CD4-positive, alpha-beta T cell (primary cell): ENCODE measurements around the gene FYB1. TPM values are rescaled to one million over a fixed set of nuclear protein-coding genes. Genes with fewer than 3 reads are reported as not detected.

Experiments used
- ATAC-seq: fragments of 200-7000 bp; cut with Tn5 transposase; one replicate; pipeline ENCODE4 v1.10.0; 2022; ENCODE audit warnings: mild to moderate bottlenecking; ENCODE audit not compliant: poor library complexity
- CTCF ChIA-PET: fragments of 350-600 bp; sonication (Branson Sonifier 250); formaldehyde crosslinking; loops from one replicate; lab custom pipeline; 2021; ENCODE audit warnings: antibody characterized with exemption, inconsistent platforms; lab: Charles Lee
- POLR2A ChIA-PET: fragments of 350-600 bp; sonication (Branson Sonifier 250); formaldehyde crosslinking; loops from one replicate; lab custom pipeline; 2021; ENCODE audit warnings: antibody characterized with exemption, inconsistent platforms; lab: Charles Lee
- DNase-seq, 14 experiments: peaks; one replicate each; pipeline ENCODE4 v3.0.0-alpha.2; 2013 to 2020; ENCODE audit warnings: mixed read lengths in 2 of 14
- H3K27ac ChIP-seq, 2 donors: one replicate each; pipeline versions ENCODE4 v1.5.1 to v1.7.0; 2013; ENCODE audit warnings: low read length in 2 of 2, low read depth in 1 of 2, mild to moderate bottlenecking in 1 of 2
- H3K27me3 ChIP-seq, 2 experiments: 1 replicate in 1 of 2; 2 replicates in 1 of 2; pipeline versions ENCODE4 v1.6.1 to v1.7.0; 2013; ENCODE audit warnings: low read length in 2 of 2, control low read depth in 1 of 2, mild to moderate bottlenecking in 1 of 2, moderate library complexity in 1 of 2; ENCODE audit not compliant: insufficient read depth in 2 of 2, control insufficient read depth in 1 of 2
- H3K36me3 ChIP-seq: one replicate; pipeline ENCODE4 v1.6.1; 2013; ENCODE audit warnings: low read length, control low read depth; ENCODE audit not compliant: insufficient read depth
- H3K4me1 ChIP-seq: one replicate; pipeline ENCODE4 v1.6.1; 2013; ENCODE audit warnings: low read length, control low read depth; ENCODE audit not compliant: insufficient read depth
- H3K4me3 ChIP-seq: one replicate; pipeline ENCODE4 v1.5.1; 2013; ENCODE audit warnings: mild to moderate bottlenecking, low read length, moderate library complexity
- H3K9me3 ChIP-seq, 2 experiments: 1 replicate in 1 of 2; 2 replicates in 1 of 2; pipeline versions ENCODE4 v1.6.1 to v1.7.0; 2013; ENCODE audit warnings: low read length in 2 of 2, mild to moderate bottlenecking in 2 of 2, control low read depth in 1 of 2, moderate library complexity in 1 of 2; ENCODE audit not compliant: control insufficient read depth in 1 of 2, insufficient read depth in 1 of 2
- H3K27ac Mint-ChIP-seq: one replicate; pipeline ENCODE4 v1.8.0; 2020; ENCODE audit warnings: mixed read lengths
- H3K27me3 Mint-ChIP-seq: one replicate; pipeline ENCODE4 v1.8.0; 2021; ENCODE audit warnings: mixed read lengths
- H3K36me3 Mint-ChIP-seq: one replicate; pipeline ENCODE4 v1.8.0; 2021; ENCODE audit warnings: low read depth, mixed read lengths
- H3K4me1 Mint-ChIP-seq: one replicate; pipeline ENCODE4 v1.8.0; 2021; ENCODE audit warnings: low read depth, mixed read lengths
- H3K4me3 Mint-ChIP-seq: one replicate; pipeline ENCODE4 v1.8.0; 2020; ENCODE audit warnings: mild to moderate bottlenecking, mixed read lengths
- H3K9me3 Mint-ChIP-seq: one replicate; pipeline ENCODE4 v1.8.0; 2020; ENCODE audit warnings: mixed read lengths
- intact Hi-C, 2 experiments: fragments of 100-400 bp; cut with DNase I in 1 of 2; cut with micrococcal nuclease in 1 of 2; formaldehyde crosslinking; loops; one replicate each; pipeline versions ENCODE4 v1.15.1 to v1.9.0; 2023 to 2025; cut with DNase I, micrococcal nuclease
- total RNA-seq, 174 experiments: library from RNA in 2 of 174; stranded (reverse) in 2 of 174; gene quantifications; one replicate each; pipeline ENCODE4 v1.2.3 and lab custom pipeline; 2021 to 2026
- TF ChIP-seq, protein P1 (sequence below): fragments of 200-600 bp; IDR thresholded peaks from one replicate; pipeline ENCODE4 v1.8.0; 2022; ENCODE audit warnings: antibody characterized with exemption, mild to moderate bottlenecking

FYB1 gene
- total RNA-seq, 2 experiments from 2014 or later, result 478 to 497 TPM

DNA sequence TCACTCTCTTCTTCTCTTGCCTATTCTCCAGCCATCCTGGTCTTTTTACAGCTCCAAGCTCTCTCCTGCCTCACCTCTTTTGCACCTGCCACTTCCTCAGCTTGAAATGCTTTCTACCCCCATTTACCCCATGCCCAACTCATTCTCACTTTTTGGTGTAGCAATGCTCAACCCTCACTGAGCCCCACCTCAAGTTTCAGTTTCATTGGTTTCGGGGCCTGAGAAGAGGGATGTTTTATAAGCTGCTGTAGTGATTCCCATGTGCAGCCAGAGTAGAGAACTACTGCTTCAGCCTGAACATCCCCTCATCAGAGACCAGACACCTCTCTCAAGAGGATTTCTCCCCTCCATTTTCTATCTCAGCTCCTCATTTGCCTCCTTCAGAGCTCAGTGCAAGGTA, 45.2 kb upstream of the FYB1 start:
- intact Hi-C loops, result no loop called here
- CTCF ChIA-PET, result interaction anchor here (1.3 kb wide), 1 partner anchor 47 kb away, joined by 4 read pairs; no protein-coding TSS in a partner anchor
- H3K27ac ChIP-seq, result no peak overlapping the region
- ATAC-seq (no peak), DNase-seq (peak in 1 of 14 experiments; percentile 33)
- H3K9me3 ChIP-seq, result no peaks in the 10 kb centered on the region
- H3K27me3 Mint-ChIP-seq, result no peaks in the 10 kb centered on the region
- peaks cover 6% of the 10 kb centered on the region for H3K4me1 Mint-ChIP-seq
- no peaks in the 10 kb centered on the region for H3K9me3 Mint-ChIP-seq
- TF ChIP-seq, protein P1, sequence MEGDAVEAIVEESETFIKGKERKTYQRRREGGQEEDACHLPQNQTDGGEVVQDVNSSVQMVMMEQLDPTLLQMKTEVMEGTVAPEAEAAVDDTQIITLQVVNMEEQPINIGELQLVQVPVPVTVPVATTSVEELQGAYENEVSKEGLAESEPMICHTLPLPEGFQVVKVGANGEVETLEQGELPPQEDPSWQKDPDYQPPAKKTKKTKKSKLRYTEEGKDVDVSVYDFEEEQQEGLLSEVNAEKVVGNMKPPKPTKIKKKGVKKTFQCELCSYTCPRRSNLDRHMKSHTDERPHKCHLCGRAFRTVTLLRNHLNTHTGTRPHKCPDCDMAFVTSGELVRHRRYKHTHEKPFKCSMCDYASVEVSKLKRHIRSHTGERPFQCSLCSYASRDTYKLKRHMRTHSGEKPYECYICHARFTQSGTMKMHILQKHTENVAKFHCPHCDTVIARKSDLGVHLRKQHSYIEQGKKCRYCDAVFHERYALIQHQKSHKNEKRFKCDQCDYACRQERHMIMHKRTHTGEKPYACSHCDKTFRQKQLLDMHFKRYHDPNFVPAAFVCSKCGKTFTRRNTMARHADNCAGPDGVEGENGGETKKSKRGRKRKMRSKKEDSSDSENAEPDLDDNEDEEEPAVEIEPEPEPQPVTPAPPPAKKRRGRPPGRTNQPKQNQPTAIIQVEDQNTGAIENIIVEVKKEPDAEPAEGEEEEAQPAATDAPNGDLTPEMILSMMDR, result no peak
- no peak overlapping the region for H3K4me3 ChIP-seq
- H3K4me1 ChIP-seq, result peaks cover 8% of the 10 kb centered on the region
- no peak overlapping the region for H3K27ac Mint-ChIP-seq
- POLR2A ChIA-PET, result interaction anchor here (0.7 to 1.5 kb wide), 4 partner anchors 9 to 60 kb away, joined by 3 to 4 read pairs (median 3); no protein-coding TSS in a partner anchor
- H3K36me3 ChIP-seq, result no peaks in the 10 kb centered on the region
- H3K4me3 Mint-ChIP-seq, result no peak overlapping the region
- no peaks in the 10 kb centered on the region for H3K27me3 ChIP-seq
- no peaks in the 10 kb centered on the region for H3K36me3 Mint-ChIP-seq

DNA sequence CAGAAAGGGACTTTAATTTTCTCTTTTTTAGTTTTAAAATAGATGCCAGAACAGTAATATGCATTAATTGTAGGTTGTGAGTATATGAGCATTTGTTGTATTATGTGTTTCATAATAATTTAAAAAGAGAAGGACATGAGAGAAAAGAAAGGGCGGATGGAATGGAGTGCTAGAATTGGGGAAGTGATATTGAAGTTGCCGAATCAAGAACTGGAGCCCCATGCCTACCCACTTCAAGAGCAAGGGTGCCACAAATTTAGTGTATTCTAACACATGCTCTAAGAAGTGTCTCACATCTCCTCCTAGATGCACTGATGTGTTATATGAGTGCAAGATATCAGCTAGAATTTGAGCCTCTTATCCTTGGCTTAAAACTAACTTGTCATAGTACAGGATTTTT, 43.6 kb upstream of the FYB1 start:
- H3K27me3 Mint-ChIP-seq, result no peaks in the 10 kb centered on the region
- POLR2A ChIA-PET, result no interaction called here
- no peak overlapping the region for H3K4me3 ChIP-seq
- no peaks in the 10 kb centered on the region for H3K36me3 ChIP-seq
- H3K4me3 Mint-ChIP-seq, result no peak overlapping the region
- H3K9me3 Mint-ChIP-seq, result no peaks in the 10 kb centered on the region
- peaks cover 8% of the 10 kb centered on the region for H3K4me1 ChIP-seq
- H3K27ac Mint-ChIP-seq, result no peak overlapping the region
- CTCF ChIA-PET, result no interaction called here
- intact Hi-C loops, result no loop called here
- no peaks in the 10 kb centered on the region for H3K36me3 Mint-ChIP-seq
- H3K27ac ChIP-seq, result no peak overlapping the region
- no peaks in the 10 kb centered on the region for H3K27me3 ChIP-seq
- no peak for DNase-seq
- peaks cover 6% of the 10 kb centered on the region for H3K4me1 Mint-ChIP-seq
- TF ChIP-seq, protein P1, result no peak
- H3K9me3 ChIP-seq, result no peaks in the 10 kb centered on the region
- ATAC-seq, result no peak

DNA sequence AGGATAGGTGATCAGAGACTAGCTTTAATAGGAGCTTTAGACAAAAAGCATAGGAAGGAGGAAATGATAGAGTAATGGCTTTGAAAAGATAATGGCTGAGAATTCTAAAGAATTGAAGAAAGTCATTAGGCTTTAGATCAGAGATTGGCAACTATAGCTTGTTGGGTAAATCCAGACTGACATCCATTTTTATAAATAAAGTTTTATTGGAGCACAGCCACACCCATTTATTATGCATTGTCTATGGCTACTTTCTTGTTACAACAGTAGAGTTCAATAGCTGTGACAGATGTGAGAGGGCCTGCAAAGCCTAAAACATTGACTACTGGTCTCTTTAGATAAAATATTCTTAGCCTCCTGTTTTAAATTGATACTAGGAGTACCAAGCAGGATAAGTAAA, 40.7 kb upstream of the FYB1 start:
- DNase-seq (no peak), ATAC-seq (no peak)
- Mint-ChIP-seq H3K9me3 (no peaks in the 10 kb centered on the region), H3K27ac (no peak overlapping the region), H3K36me3 (no peaks in the 10 kb centered on the region), H3K27me3 (no peaks in the 10 kb centered on the region), H3K4me1 (peaks cover 6% of the 10 kb centered on the region), H3K4me3 (no peak overlapping the region)
- Histone ChIP-seq H3K27ac (no peak overlapping the region), H3K36me3 (no peaks in the 10 kb centered on the region), H3K4me1 (peaks cover 8% of the 10 kb centered on the region), H3K4me3 (no peak overlapping the region), H3K27me3 (no peaks in the 10 kb centered on the region), H3K9me3 (no peaks in the 10 kb centered on the region)
- TF ChIP-seq, protein P1, result no peak
- ChIA-PET CTCF (interaction anchor here (0.8 to 1.0 kb wide), 2 partner anchors 9 to 42 kb away, joined by 3 read pairs; no protein-coding TSS in a partner anchor), POLR2A (interaction anchor here (0.6 to 0.7 kb wide), 2 partner anchors 29 to 39 kb away, joined by 3 read pairs; no protein-coding TSS in a partner anchor)
- intact Hi-C loops, result no loop called here
